B cell (primary cell): ENCODE data around the gene COL5A1. TPM values are rescaled to one million over a fixed set of nuclear protein-coding genes. Genes with fewer than 3 reads are reported as not detected.

Source experiments
- ATAC-seq: fragments of 200-7000 bp; cut with Tn5 transposase; one replicate; pipeline ENCODE4 v1.10.0; 2021; ENCODE audit warnings: low read depth, mild to moderate bottlenecking, moderate number of reproducible peaks, moderate library complexity
- CTCF ChIA-PET: fragments of 350-600 bp; sonication (Branson Sonifier 250); formaldehyde crosslinking; loops from one replicate; lab custom pipeline; 2021; ENCODE audit warnings: antibody characterized with exemption, inconsistent platforms; lab: Charles Lee
- POLR2A ChIA-PET: fragments of 350-600 bp; sonication (Branson Sonifier 250); formaldehyde crosslinking; loops from one replicate; lab custom pipeline; 2021; ENCODE audit warnings: antibody characterized with exemption; lab: Charles Lee
- DNase-seq: peaks from one replicate; pipeline ENCODE4 v3.0.0; 2013
- H2AFZ ChIP-seq: 2 replicates; pipeline ENCODE4 v1.6.1; 2012; ENCODE audit warnings: mild to moderate bottlenecking, low read depth, low read length; ENCODE audit not compliant: insufficient read depth, poor library complexity, severe bottlenecking
- H3K27ac ChIP-seq, 2 donors: 1 replicate in 1 of 2; 2 replicates in 1 of 2; pipeline ENCODE4 v1.5.1; 2012 to 2013; ENCODE audit warnings: low read length in 2 of 2, mild to moderate bottlenecking in 2 of 2, moderate library complexity in 1 of 2
- H3K27me3 ChIP-seq, 4 experiments: fragments of 200-600 bp in 1 of 4; sonication (generic) in 1 of 4; replicated peaks in 1 of 4; 1 replicate in 2 of 4; 2 replicates in 2 of 4; pipeline versions ENCODE4 v1.6.1 to v1.7.0; 2013 to 2016; ENCODE audit warnings: low read length in 3 of 4, mild to moderate bottlenecking in 2 of 4, mixed read lengths in 1 of 4, moderate library complexity in 1 of 4; ENCODE audit not compliant: insufficient read depth in 4 of 4, control insufficient read depth in 3 of 4; ENCODE audit errors: control extremely low read depth in 1 of 4
- H3K36me3 ChIP-seq, 2 experiments: replicated peaks in 1 of 2; 1 replicate in 1 of 2; 2 replicates in 1 of 2; pipeline versions ENCODE4 v1.6.1 to v1.7.1; 2013; ENCODE audit warnings: low read length in 1 of 2; ENCODE audit not compliant: insufficient read depth in 2 of 2, control insufficient read depth in 1 of 2; ENCODE audit errors: control extremely low read depth in 1 of 2, extremely low read depth in 1 of 2
- H3K4me1 ChIP-seq, 2 donors: fragments of 200-600 bp in 1 of 2; sonication (generic) in 1 of 2; 1 replicate in 1 of 2; 2 replicates in 1 of 2; pipeline versions ENCODE4 v1.5.1 to v1.6.1; 2013 to 2017; ENCODE audit warnings: low read length in 2 of 2; ENCODE audit not compliant: control insufficient read depth in 2 of 2, insufficient read depth in 2 of 2
- H3K4me2 ChIP-seq: replicated peaks from 2 replicates; pipeline ENCODE3; 2012; ENCODE audit warnings: mild to moderate bottlenecking, low read depth, low read length; ENCODE audit not compliant: poor library complexity, severe bottlenecking
- H3K4me3 ChIP-seq, 5 experiments: fragments of 200-600 bp in 1 of 5; sonication (generic) in 1 of 5; 1 replicate in 3 of 5; 2 replicates in 2 of 5; pipeline versions ENCODE4 v1.5.1 to v1.7.0; 2011 to 2016; ENCODE audit warnings: low read length in 4 of 5, mild to moderate bottlenecking in 4 of 5, low read depth in 2 of 5, control low read depth in 1 of 5, moderate library complexity in 1 of 5; ENCODE audit not compliant: insufficient read depth in 1 of 5; ENCODE audit errors: control extremely low read depth in 1 of 5, extremely low read depth in 1 of 5
- H3K79me2 ChIP-seq: fragments of 200-600 bp; sonication (generic); one replicate; pipeline ENCODE4 v1.6.0; 2016; ENCODE audit warnings: low read length; ENCODE audit not compliant: control insufficient read depth, insufficient read depth
- H3K9ac ChIP-seq: fragments of 200-600 bp; sonication (generic); 2 replicates; pipeline ENCODE4 v1.6.1; 2017; ENCODE audit warnings: mild to moderate bottlenecking, low read length, moderate library complexity
- H3K9me3 ChIP-seq, 3 donors: one replicate each; pipeline versions ENCODE4 v1.6.1 to v1.7.1; 2013; ENCODE audit warnings: low read length in 2 of 3; ENCODE audit not compliant: control insufficient read depth in 2 of 3, insufficient read depth in 1 of 3; ENCODE audit errors: control extremely low read depth in 1 of 3
- H4K20me1 ChIP-seq: 2 replicates; pipeline ENCODE4 v1.6.0; 2012; ENCODE audit warnings: mild to moderate bottlenecking, low read length; ENCODE audit not compliant: insufficient read depth, control insufficient read depth, poor library complexity, severe bottlenecking
- H3K27ac Mint-ChIP-seq: one replicate; pipeline ENCODE4 v1.8.0; 2021; ENCODE audit warnings: mixed read lengths
- H3K27me3 Mint-ChIP-seq: one replicate; pipeline ENCODE4 v1.8.0; 2021; ENCODE audit warnings: mixed read lengths
- H3K4me1 Mint-ChIP-seq: one replicate; pipeline ENCODE4 v1.8.0; 2021; ENCODE audit warnings: mixed read lengths
- H3K4me3 Mint-ChIP-seq: one replicate; pipeline ENCODE4 v1.8.0; 2021; ENCODE audit warnings: mixed read lengths
- H3K9me3 Mint-ChIP-seq: one replicate; pipeline ENCODE4 v1.8.0; 2022; ENCODE audit warnings: mixed read lengths; ENCODE audit not compliant: insufficient read depth
- EZH2 ChIP-seq: IDR thresholded peaks from 2 replicates; pipeline ENCODE4 v1.6.1; 2012; ENCODE audit warnings: borderline replicate concordance, low read depth, mild to moderate bottlenecking, moderate library complexity, low read length; ENCODE audit not compliant: insufficient read depth, poor library complexity, severe bottlenecking
- WGBS: methylation state at CpG from one replicate; pipeline ENCODE4 v1.1.5; 2013; ENCODE audit warnings: missing lambda C conversion rate; ENCODE audit not compliant: insufficient coverage; 5-methylcytosine and 5-hydroxymethylcytosine counted together
- intact Hi-C: fragments of 100-400 bp; cut with micrococcal nuclease; formaldehyde crosslinking; loops from one replicate; pipeline ENCODE4 v1.10.0; 2022
- polyA plus RNA-seq: library from polyadenylated mRNA; depleted of rRNA; stranded (reverse); fragments of >200 nt; gene quantifications from 2 replicates; pipeline ENCODE4 v1.2.3, GENCODE V29; 2012
- total RNA-seq, 2 donors: library from RNA; stranded (reverse); fragments of 120-200 nt in 1 of 2; gene quantifications; 1 replicate in 1 of 2; 2 replicates in 1 of 2; pipeline versions ENCODE4 v1.2.3 to v1.2.4, GENCODE V29; 2013 to 2022
- TF ChIP-seq, protein P1 (sequence below): fragments of 200-600 bp; IDR thresholded peaks from one replicate; pipeline ENCODE4 v1.8.0; 2022; ENCODE audit warnings: antibody characterized with exemption, mild to moderate bottlenecking

Gene COL5A1
- total and polyA plus RNA-seq, 2 donors (not counting 1 experiment from before 2014, with no cell fraction given): 0.06 TPM; not detected in 1

DNA sequence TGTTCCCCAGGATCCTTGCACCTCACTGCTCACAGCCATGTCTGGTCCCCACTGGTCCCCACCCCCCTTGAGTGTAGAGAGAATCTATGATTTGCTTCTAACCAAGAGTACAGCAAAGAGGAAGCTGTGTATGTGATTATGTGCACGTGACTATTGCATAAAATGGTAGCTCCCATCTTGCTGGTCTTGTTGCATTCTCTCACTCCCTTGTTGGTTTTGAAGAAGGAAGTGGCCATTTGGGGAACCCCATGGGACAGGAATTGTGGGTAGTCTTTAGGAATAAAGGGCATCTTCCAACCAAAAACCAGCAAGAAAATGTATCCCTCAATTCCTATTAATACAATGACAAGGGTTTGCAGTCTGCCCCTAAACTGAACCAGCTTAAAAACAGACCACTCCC is 233.8 kb downstream of the COL5A1 start:
- H4K20me1 ChIP-seq: no peaks in the 10 kb centered on the region
- peaks cover 7% of the 10 kb centered on the region for H3K27me3 Mint-ChIP-seq
- H3K4me3 Mint-ChIP-seq: no peak overlapping the region
- peaks cover 0 to 11% of the 10 kb centered on the region in 2 donors for H3K4me1 ChIP-seq
- no peak overlapping the region for H3K9ac ChIP-seq
- DNase-seq (no peak), ATAC-seq (no peak)
- H2AFZ ChIP-seq: no peak overlapping the region
- H3K27me3 ChIP-seq: peaks cover 0 to 4% (median 2%) of the 10 kb centered on the region in 4 experiments
- H3K4me1 Mint-ChIP-seq: peaks cover 7% of the 10 kb centered on the region
- H3K9me3 Mint-ChIP-seq: peaks cover 3% of the 10 kb centered on the region
- WGBS: 40% methylated on average over 1 of the region's 1 CpG
- H3K4me2 ChIP-seq: no peak overlapping the region
- H3K79me2 ChIP-seq: no peaks in the 10 kb centered on the region
- H3K9me3 ChIP-seq: peaks cover 2 to 24% (median 14%) of the 10 kb centered on the region in 3 donors
- no peak overlapping the region for H3K4me3 ChIP-seq
- POLR2A ChIA-PET: no interaction called here
- H3K36me3 ChIP-seq: no peaks in the 10 kb centered on the region
- H3K27ac ChIP-seq: no peak overlapping the region
- no peak for TF ChIP-seq EZH2
- TF ChIP-seq, protein P1, sequence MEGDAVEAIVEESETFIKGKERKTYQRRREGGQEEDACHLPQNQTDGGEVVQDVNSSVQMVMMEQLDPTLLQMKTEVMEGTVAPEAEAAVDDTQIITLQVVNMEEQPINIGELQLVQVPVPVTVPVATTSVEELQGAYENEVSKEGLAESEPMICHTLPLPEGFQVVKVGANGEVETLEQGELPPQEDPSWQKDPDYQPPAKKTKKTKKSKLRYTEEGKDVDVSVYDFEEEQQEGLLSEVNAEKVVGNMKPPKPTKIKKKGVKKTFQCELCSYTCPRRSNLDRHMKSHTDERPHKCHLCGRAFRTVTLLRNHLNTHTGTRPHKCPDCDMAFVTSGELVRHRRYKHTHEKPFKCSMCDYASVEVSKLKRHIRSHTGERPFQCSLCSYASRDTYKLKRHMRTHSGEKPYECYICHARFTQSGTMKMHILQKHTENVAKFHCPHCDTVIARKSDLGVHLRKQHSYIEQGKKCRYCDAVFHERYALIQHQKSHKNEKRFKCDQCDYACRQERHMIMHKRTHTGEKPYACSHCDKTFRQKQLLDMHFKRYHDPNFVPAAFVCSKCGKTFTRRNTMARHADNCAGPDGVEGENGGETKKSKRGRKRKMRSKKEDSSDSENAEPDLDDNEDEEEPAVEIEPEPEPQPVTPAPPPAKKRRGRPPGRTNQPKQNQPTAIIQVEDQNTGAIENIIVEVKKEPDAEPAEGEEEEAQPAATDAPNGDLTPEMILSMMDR: no peak
- intact Hi-C loops: no loop called here
- CTCF ChIA-PET: no interaction called here
- H3K27ac Mint-ChIP-seq: no peak overlapping the region

DNA sequence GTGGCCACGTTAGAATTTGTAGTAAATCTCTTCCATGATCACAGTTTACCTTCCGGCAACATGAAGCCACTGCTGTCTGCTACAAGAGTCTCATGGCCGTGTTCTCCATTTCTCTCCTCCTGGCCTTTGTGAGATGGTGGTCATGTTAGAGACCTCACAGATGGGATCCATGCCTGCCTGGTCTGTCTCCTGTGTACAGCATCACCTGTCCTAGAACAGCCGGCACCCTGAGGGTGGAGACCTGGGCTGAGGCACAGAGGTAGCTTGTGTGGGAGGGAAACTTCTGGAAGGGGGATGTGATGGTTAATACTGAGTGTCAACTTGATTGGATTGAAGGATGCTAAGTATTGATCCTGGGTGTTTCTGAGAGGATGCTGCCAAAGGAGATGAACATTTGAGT is 235.9 kb downstream of the COL5A1 start:
- Histone ChIP-seq H3K36me3 (no peaks in the 10 kb centered on the region), H3K4me2 (no peak overlapping the region), H3K4me1 (peaks cover 0 to 5% of the 10 kb centered on the region in 2 donors), H3K9me3 (peaks cover 2 to 7% (median 4%) of the 10 kb centered on the region in 3 donors), H3K27me3 (peaks cover 0 to 14% (median 2%) of the 10 kb centered on the region in 4 experiments), H3K9ac (no peak overlapping the region), H3K79me2 (no peaks in the 10 kb centered on the region), H4K20me1 (no peaks in the 10 kb centered on the region), H2AFZ (no peak overlapping the region), H3K4me3 (no peak overlapping the region), H3K27ac (no peak overlapping the region)
- ChIA-PET POLR2A (no interaction called here), CTCF (no interaction called here)
- 95% methylated on average over 3 of the region's 4 CpGs for WGBS
- no peak for ATAC-seq
- intact Hi-C loops: no loop called here
- Mint-ChIP-seq H3K4me3 (no peak overlapping the region), H3K27ac (no peak overlapping the region), H3K4me1 (peaks cover 1% of the 10 kb centered on the region), H3K9me3 (no peaks in the 10 kb centered on the region), H3K27me3 (peaks cover 6% of the 10 kb centered on the region)
- TF ChIP-seq EZH2: no peak
- TF ChIP-seq, protein P1: no peak
- no peak for DNase-seq
